ENCODE results near the gene SEM1. TPM values are rescaled to one million over a fixed set of nuclear protein-coding genes. Genes with fewer than 3 reads are reported as not detected.
"Not testable (repeated sequence)": the region's sequence is repeated elsewhere in the genome, so short reads cannot be mapped to it uniquely, and the experiment has no call there.

SEM1 gene
- total RNA-seq (10 to 100 TPM; 29.3 to 31.0 TPM), polyA plus RNA-seq (100 to 1,000 TPM; 112 to 120 (median 113) TPM), total RNA-seq (19.9 to 46.6 (median 24.7) reads per million in 6 experiments)

DNA sequence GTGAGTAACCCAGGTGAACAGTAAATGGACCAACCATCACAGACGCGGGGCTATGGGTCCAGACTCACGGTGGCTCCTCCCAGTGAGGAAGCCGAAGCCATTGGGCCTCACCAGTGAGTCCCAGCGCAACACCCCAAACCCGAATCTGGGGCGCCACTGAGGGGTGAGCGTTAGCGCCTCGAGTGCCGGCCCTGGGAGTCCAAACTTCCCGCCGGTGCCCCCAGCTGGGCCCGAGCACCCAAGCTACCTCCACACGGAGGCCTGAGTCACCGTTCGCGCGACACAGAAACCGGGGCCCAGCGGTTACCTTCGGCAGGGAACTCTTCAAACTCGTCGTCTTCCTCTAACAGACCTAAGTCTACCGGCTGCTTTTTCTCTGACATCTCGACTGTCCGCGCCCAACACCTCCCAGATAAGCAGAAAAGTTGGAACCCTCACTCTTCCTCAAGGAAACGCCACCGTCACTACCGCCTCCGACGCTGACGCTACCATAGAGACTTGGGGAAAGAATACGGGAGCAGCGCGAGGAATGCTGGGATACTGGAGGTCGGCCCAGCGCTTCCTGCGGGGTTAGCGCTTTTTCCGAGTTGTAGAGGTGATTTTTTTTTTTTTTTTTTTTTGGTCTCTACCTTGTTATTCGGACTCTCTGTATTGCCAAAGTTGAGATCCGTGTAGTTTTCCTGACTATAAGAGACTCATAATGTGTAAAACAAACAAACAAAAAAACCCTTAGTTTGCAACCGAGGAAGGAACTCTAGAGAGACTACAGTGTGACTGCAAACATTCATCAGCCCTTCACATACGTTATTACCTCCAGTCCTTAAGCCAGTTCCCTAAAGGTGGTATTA is at the start of gene SEM1:
SEM1 (minus strand) TSS at position 466 of the 848 bp plus-strand sequence; CDS start at position 383, 83 bp downstream.
- peaks cover 0 to 9% (median 4%) of the 10 kb centered on the region in 5 donors for H3K27me3 Mint-ChIP-seq
- ATAC-seq (peak; percentile 85), DNase-seq (peak; percentile 32 to 72 (median 52))
- H3K4me1 Mint-ChIP-seq = peaks cover 10 to 47% (median 34%) of the 10 kb centered on the region in 4 donors
- peaks cover 0 to 25% (median 12%) of the 10 kb centered on the region in 9 donors for H3K9me3 Mint-ChIP-seq
- H3K36me3 Mint-ChIP-seq = peaks cover 14 to 28% (median 17%) of the 10 kb centered on the region in 3 donors
- H3K27ac Mint-ChIP-seq = peak within 1 kb of the TSS; percentile 92 to 100 (median 98)
- H3K4me3 Mint-ChIP-seq = peak within 1 kb of the TSS; percentile 97 to 100 (median 100)
- POLR2A ChIA-PET = interaction anchor here (0.9 kb wide), 1 partner anchor 408 kb away, joined by 6 read pairs; the partner anchor contains the start of gene SDHAF3

GRCh38 chr7:96757880-96758279 is 48.2 kb upstream of the SEM1 start:
- DNase-seq, H3K9me3 Mint-ChIP-seq, POLR2A ChIA-PET, H3K36me3 Mint-ChIP-seq, H3K4me1 Mint-ChIP-seq, H3K4me3 Mint-ChIP-seq, H3K27ac Mint-ChIP-seq, ATAC-seq: not testable (repeated sequence)
- peaks cover 8 to 61% (median 19%) of the 10 kb centered on the region in 5 donors for H3K27me3 Mint-ChIP-seq

- peaks cover 0 to 15% (median 5%) of the 10 kb centered on the region in 9 donors for H3K9me3 Mint-ChIP-seq
- no peak for ATAC-seq
- no peaks in the 10 kb centered on the region for H3K4me1 Mint-ChIP-seq
- no peak overlapping the region for H3K27ac Mint-ChIP-seq
- H3K4me3 Mint-ChIP-seq = no peak overlapping the region
- peaks cover under 1 to 21% (median 4%) of the 10 kb centered on the region in 5 donors for H3K27me3 Mint-ChIP-seq
- peaks cover 0 to 6% (median 3%) of the 10 kb centered on the region in 3 donors for H3K36me3 Mint-ChIP-seq
- POLR2A ChIA-PET = no interaction called here
- DNase-seq = no peak
Observed at GRCh38 chr7:96747418-96747940, 37.8 kb upstream of the SEM1 start.

- Mint-ChIP-seq H3K27ac (no peak overlapping the region), H3K27me3 (peaks cover 7 to 26% (median 15%) of the 10 kb centered on the region in 5 donors), H3K4me3 (no peak overlapping the region), H3K36me3 (no peaks in the 10 kb centered on the region), H3K9me3 (no peaks in the 10 kb centered on the region), H3K4me1 (no peaks in the 10 kb centered on the region)
- POLR2A ChIA-PET = no interaction called here
- DNase-seq (no peak), ATAC-seq (no peak)
Observed at GRCh38 chr7:96740130-96740529, 30.5 kb upstream of the SEM1 start.

DNA sequence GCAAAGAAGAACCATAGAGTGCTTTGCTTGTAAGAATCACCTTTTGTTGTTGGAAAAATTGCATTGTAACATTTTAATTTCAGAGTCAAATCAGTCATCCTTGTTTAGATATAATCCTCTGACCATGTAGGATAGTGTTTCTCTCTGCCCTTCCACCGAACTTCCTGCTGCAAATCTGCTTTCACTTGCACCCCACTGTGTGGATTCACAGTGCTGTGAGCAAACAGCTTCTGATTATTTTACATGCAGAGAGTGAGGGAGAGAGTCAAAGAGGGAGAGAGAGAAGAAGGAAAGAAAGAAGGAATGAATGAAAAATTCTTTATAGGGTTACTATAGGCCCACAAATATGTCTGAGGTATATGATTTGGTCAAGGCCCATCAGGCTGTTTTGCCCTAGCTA is 30.0 kb upstream of the SEM1 start:
- Mint-ChIP-seq H3K9me3 (no peaks in the 10 kb centered on the region), H3K4me3 (no peak overlapping the region), H3K27ac (no peak overlapping the region), H3K27me3 (peaks cover 7 to 28% (median 15%) of the 10 kb centered on the region in 5 donors), H3K36me3 (no peaks in the 10 kb centered on the region), H3K4me1 (no peaks in the 10 kb centered on the region)
- DNase-seq = no peak
- POLR2A ChIA-PET = no interaction called here
- ATAC-seq = no peak

DNA sequence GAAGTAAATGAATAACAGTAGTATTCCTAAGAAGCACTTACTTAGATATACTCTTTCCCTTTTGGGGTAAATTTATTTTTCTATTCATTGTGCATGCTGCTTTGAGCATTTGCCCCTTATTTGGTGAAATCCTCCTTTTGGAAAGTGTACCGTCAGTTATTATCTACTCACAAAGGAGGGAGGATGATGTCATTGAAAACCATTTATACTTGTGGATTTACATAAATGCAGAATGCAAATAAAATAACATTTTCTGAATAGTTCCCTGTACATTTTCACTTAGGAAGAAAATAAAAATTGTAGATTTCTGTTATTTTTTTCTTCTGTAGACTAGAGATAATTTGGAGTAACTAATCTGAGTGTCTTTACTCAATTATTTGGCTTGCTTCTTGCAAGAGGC is 29.5 kb upstream of the SEM1 start:
- Mint-ChIP-seq H3K9me3 (no peaks in the 10 kb centered on the region), H3K27me3 (peaks cover 7 to 26% (median 14%) of the 10 kb centered on the region in 5 donors), H3K4me1 (no peaks in the 10 kb centered on the region), H3K36me3 (no peaks in the 10 kb centered on the region), H3K4me3 (no peak overlapping the region), H3K27ac (no peak overlapping the region)
- POLR2A ChIA-PET = no interaction called here
- DNase-seq (no peak), ATAC-seq (no peak)

DNA sequence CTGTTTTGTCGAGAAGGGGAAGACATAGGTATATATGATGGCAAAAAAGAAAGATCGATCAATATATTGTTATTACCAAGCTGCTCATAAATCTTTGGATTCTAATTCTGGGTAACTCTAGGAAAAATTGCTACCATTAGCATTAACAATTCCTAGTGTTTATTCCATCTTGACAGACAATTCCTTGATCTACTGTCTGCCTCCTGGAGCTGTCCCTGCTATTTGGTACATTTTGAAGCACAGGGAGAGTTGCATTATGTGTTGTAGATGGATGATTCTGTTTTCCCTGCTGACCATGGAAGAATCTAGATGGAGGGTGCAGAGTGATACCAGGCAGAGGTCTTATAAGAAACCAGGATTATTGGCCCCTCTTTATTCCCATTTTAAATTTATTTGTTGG is 29.1 kb upstream of the SEM1 start:
- DNase-seq (no peak), ATAC-seq (no peak)
- no peaks in the 10 kb centered on the region for H3K36me3 Mint-ChIP-seq
- POLR2A ChIA-PET = no interaction called here
- peaks cover 7 to 25% (median 14%) of the 10 kb centered on the region in 5 donors for H3K27me3 Mint-ChIP-seq
- H3K4me1 Mint-ChIP-seq = no peaks in the 10 kb centered on the region
- H3K9me3 Mint-ChIP-seq = no peaks in the 10 kb centered on the region
- H3K27ac Mint-ChIP-seq = no peak overlapping the region
- no peak overlapping the region for H3K4me3 Mint-ChIP-seq

GRCh38 chr7:96737545-96738050 is 28.0 kb upstream of the SEM1 start:
- no peaks in the 10 kb centered on the region for H3K4me1 Mint-ChIP-seq
- H3K9me3 Mint-ChIP-seq = no peaks in the 10 kb centered on the region
- POLR2A ChIA-PET = no interaction called here
- no peak overlapping the region for H3K27ac Mint-ChIP-seq
- H3K27me3 Mint-ChIP-seq = peaks cover 9 to 25% (median 17%) of the 10 kb centered on the region in 5 donors
- H3K36me3 Mint-ChIP-seq = no peaks in the 10 kb centered on the region
- ATAC-seq (no peak), DNase-seq (no peak)
- H3K4me3 Mint-ChIP-seq = no peak overlapping the region

GRCh38 chr7:96734343-96734742 is 24.7 kb upstream of the SEM1 start:
- no peaks in the 10 kb centered on the region for H3K9me3 Mint-ChIP-seq
- POLR2A ChIA-PET = no interaction called here
- H3K4me1 Mint-ChIP-seq = no peaks in the 10 kb centered on the region
- ATAC-seq (no peak), DNase-seq (no peak)
- no peak overlapping the region for H3K27ac Mint-ChIP-seq
- peaks cover 3 to 19% (median 6%) of the 10 kb centered on the region in 5 donors for H3K27me3 Mint-ChIP-seq
- H3K36me3 Mint-ChIP-seq = no peaks in the 10 kb centered on the region
- no peak overlapping the region for H3K4me3 Mint-ChIP-seq

DNA sequence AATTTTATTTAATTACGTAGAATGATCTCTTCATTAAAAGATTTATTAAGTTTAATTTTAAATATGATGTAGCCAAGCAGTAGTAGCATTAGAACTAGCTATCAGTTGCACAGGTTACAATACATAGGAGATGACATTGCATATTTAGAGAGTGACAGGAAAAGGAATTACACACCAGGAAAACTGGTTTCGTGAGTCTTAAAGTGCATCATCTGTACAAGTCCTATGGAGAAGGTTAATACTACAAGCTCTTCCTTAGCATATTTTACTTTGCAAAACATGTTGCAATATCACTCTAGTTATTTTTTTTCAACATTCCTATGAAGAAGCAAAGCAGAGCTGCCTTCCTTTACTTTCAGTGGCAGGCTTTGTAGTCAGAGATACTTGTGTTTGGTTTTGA is 20.2 kb upstream of the SEM1 start:
- Mint-ChIP-seq H3K27ac (no peak overlapping the region), H3K9me3 (no peaks in the 10 kb centered on the region), H3K36me3 (no peaks in the 10 kb centered on the region), H3K27me3 (peaks cover 3 to 19% (median 11%) of the 10 kb centered on the region in 5 donors), H3K4me3 (no peak overlapping the region), H3K4me1 (no peaks in the 10 kb centered on the region)
- ATAC-seq (no peak), DNase-seq (no peak)
- POLR2A ChIA-PET = no interaction called here

DNA sequence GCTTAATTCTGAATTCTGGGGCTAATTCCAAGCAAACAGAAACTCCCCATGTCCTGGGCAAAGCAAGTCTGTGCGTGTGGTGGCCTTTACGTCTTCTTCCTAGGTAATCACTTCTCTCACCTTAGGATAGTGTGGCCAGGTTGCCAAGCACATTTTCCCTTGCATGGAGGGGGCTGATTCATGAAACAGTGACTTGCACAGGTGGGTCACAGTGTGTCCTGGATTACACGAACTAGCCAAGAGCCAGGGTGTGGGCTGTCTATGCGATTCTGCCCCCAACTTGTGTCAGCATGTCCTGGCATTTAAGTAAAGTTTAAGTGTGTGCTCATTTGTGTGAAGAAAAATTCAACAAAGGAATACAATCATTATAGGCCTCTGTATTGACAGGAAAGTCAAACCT is 18.5 kb upstream of the SEM1 start:
- no peak overlapping the region for H3K27ac Mint-ChIP-seq
- POLR2A ChIA-PET = no interaction called here
- H3K4me3 Mint-ChIP-seq = no peak overlapping the region
- H3K9me3 Mint-ChIP-seq = no peaks in the 10 kb centered on the region
- H3K36me3 Mint-ChIP-seq = no peaks in the 10 kb centered on the region
- H3K27me3 Mint-ChIP-seq = peaks cover 3 to 32% (median 9%) of the 10 kb centered on the region in 5 donors
- DNase-seq = no peak
- H3K4me1 Mint-ChIP-seq = no peaks in the 10 kb centered on the region
- ATAC-seq = no peak

- ATAC-seq (no peak), DNase-seq (no peak)
- Mint-ChIP-seq H3K27me3 (peaks cover 6 to 38% (median 11%) of the 10 kb centered on the region in 5 donors), H3K36me3 (no peaks in the 10 kb centered on the region), H3K4me3 (no peak overlapping the region), H3K9me3 (no peaks in the 10 kb centered on the region), H3K27ac (no peak overlapping the region), H3K4me1 (no peaks in the 10 kb centered on the region)
- POLR2A ChIA-PET = no interaction called here
Observed at GRCh38 chr7:96727534-96728088, 18.0 kb upstream of the SEM1 start.

GRCh38 chr7:96723622-96724021 is 14.0 kb upstream of the SEM1 start:
- POLR2A ChIA-PET = no interaction called here
- Mint-ChIP-seq H3K27me3 (peaks cover 23 to 44% (median 25%) of the 10 kb centered on the region in 5 donors), H3K36me3 (no peaks in the 10 kb centered on the region), H3K4me3 (no peak overlapping the region), H3K27ac (no peak overlapping the region), H3K4me1 (no peaks in the 10 kb centered on the region), H3K9me3 (no peaks in the 10 kb centered on the region)
- no peak for DNase-seq
- ATAC-seq = no peak
